H9 (cell line): Measurements from ENCODE around the gene CERS6. TPM values are rescaled to one million over a fixed set of nuclear protein-coding genes. Genes with fewer than 3 reads are reported as not detected.

ENCODE experiments used
- DNase-seq: peaks from one replicate; pipeline ENCODE4 v3.0.0-alpha.2; 2017
- H2AFZ ChIP-seq: one replicate; pipeline ENCODE4 v1.6.1; 2013; ENCODE audit warnings: mild to moderate bottlenecking, low read length, control low read depth, moderate library complexity
- H2AK5ac ChIP-seq: 2 replicates; pipeline ENCODE4 v1.6.1; 2013; ENCODE audit warnings: low read length, control low read depth, mixed read lengths; ENCODE audit not compliant: insufficient read length
- H2BK120ac ChIP-seq: one replicate; pipeline ENCODE4 v1.6.1; 2013; ENCODE audit warnings: low read depth, mild to moderate bottlenecking, low read length, control low read depth, inconsistent platforms; ENCODE audit not compliant: poor library complexity, severe bottlenecking
- H2BK12ac ChIP-seq: 2 replicates; pipeline ENCODE4 v1.6.1; 2013; ENCODE audit warnings: low read length, control low read depth, mixed read lengths, low read depth; ENCODE audit not compliant: insufficient read length
- H2BK15ac ChIP-seq: 2 replicates; pipeline ENCODE4 v1.6.1; 2013; ENCODE audit warnings: low read depth, low read length, control low read depth
- H2BK20ac ChIP-seq: one replicate; pipeline ENCODE4 v1.6.1; 2013; ENCODE audit warnings: low read depth, mild to moderate bottlenecking, low read length, control low read depth, inconsistent platforms; ENCODE audit not compliant: poor library complexity, severe bottlenecking
- H2BK5ac ChIP-seq: 2 replicates; pipeline ENCODE4 v1.6.1; 2013; ENCODE audit warnings: low read length, control low read depth, mixed read lengths; ENCODE audit not compliant: insufficient read length
- H3K14ac ChIP-seq: 2 replicates; pipeline ENCODE4 v1.6.1; 2013; ENCODE audit warnings: low read length, control low read depth; ENCODE audit not compliant: insufficient read depth
- H3K18ac ChIP-seq: 2 replicates; pipeline ENCODE4 v1.6.1; 2013; ENCODE audit warnings: low read depth, mild to moderate bottlenecking, mixed read lengths, low read length, control low read depth; ENCODE audit not compliant: insufficient read length
- H3K23ac ChIP-seq: 2 replicates; pipeline ENCODE4 v1.6.1; 2013; ENCODE audit warnings: low read length, control low read depth, mixed read lengths, low read depth; ENCODE audit not compliant: insufficient read length
- H3K23me2 ChIP-seq: 2 replicates; pipeline ENCODE4 v1.6.1; 2013; ENCODE audit warnings: low read depth, mild to moderate bottlenecking, mixed read lengths, low read length, control low read depth; ENCODE audit not compliant: insufficient read length, poor library complexity, severe bottlenecking
- H3K27ac ChIP-seq: 2 replicates; pipeline ENCODE4 v1.5.1; 2013; ENCODE audit warnings: low read length, control low read depth, mixed read lengths, low read depth; ENCODE audit not compliant: insufficient read length
- H3K27me3 ChIP-seq: 2 replicates; pipeline ENCODE4 v1.6.1; 2013; ENCODE audit warnings: low read length, control low read depth, inconsistent platforms; ENCODE audit not compliant: insufficient read depth
- H3K4ac ChIP-seq: 2 replicates; pipeline ENCODE4 v1.6.1; 2013; ENCODE audit warnings: low read depth, mild to moderate bottlenecking, control low read depth, inconsistent platforms, low read length, moderate library complexity
- H3K4me1 ChIP-seq: 2 replicates; pipeline ENCODE4 v1.6.1; 2013; ENCODE audit warnings: low read length, control low read depth, inconsistent platforms; ENCODE audit not compliant: insufficient read depth
- H3K4me2 ChIP-seq: 2 replicates; pipeline ENCODE4 v1.6.1; 2013; ENCODE audit warnings: low read length, control low read depth, mixed read lengths; ENCODE audit not compliant: insufficient read length, insufficient read depth
- H3K56ac ChIP-seq: 2 replicates; pipeline ENCODE4 v1.6.1; 2013; ENCODE audit warnings: low read depth, mild to moderate bottlenecking, mixed read lengths, low read length, control low read depth; ENCODE audit not compliant: insufficient read length
- H3K79me1 ChIP-seq: 2 replicates; pipeline ENCODE4 v1.6.1; 2013; ENCODE audit warnings: low read depth, mild to moderate bottlenecking, moderate library complexity, low read length, control low read depth, inconsistent platforms; ENCODE audit not compliant: insufficient read depth, poor library complexity, severe bottlenecking
- H3K79me2 ChIP-seq: 2 replicates; pipeline ENCODE4 v1.6.1; 2013; ENCODE audit warnings: low read length, control low read depth, inconsistent platforms; ENCODE audit not compliant: insufficient read depth
- H3K9ac ChIP-seq: 2 replicates; pipeline ENCODE4 v1.6.1; 2013; ENCODE audit warnings: low read length, control low read depth, mixed read lengths; ENCODE audit not compliant: insufficient read length; ENCODE audit errors: extremely low read depth
- H3K9me3 ChIP-seq: one replicate; pipeline ENCODE4 v1.6.1; 2013; ENCODE audit warnings: low read depth, low read length, inconsistent platforms; ENCODE audit not compliant: control insufficient read depth
- H3T11ph ChIP-seq: one replicate; pipeline ENCODE4 v1.6.1; 2013; ENCODE audit warnings: mild to moderate bottlenecking, low read length, control low read depth, inconsistent platforms
- H4K20me1 ChIP-seq: one replicate; pipeline ENCODE4 v1.6.1; 2013; ENCODE audit not compliant: control insufficient read depth, insufficient read length, insufficient read depth
- H4K5ac ChIP-seq: 2 replicates; pipeline ENCODE4 v1.6.1; 2013; ENCODE audit warnings: low read depth, mild to moderate bottlenecking, mixed read lengths, low read length, control low read depth; ENCODE audit not compliant: insufficient read length
- H4K8ac ChIP-seq: replicated peaks from 2 replicates; pipeline ENCODE4 v1.6.1; 2013; ENCODE audit warnings: low read length, control low read depth, mixed read lengths, low read depth; ENCODE audit not compliant: insufficient read length
- H4K91ac ChIP-seq: 2 replicates; pipeline ENCODE4 v1.6.1; 2013; ENCODE audit warnings: low read depth, mild to moderate bottlenecking, moderate library complexity, mixed read lengths, low read length, control low read depth; ENCODE audit not compliant: insufficient read length
- H3K27ac Mint-ChIP-seq, 3 experiments: 2 replicates in 2 of 3; 3 replicates in 1 of 3; pipeline ENCODE4 v1.8.0; 2020 to 2021; ENCODE audit warnings: mixed read lengths in 3 of 3, mild to moderate bottlenecking in 1 of 3, moderate library complexity in 1 of 3
- H3K27me3 Mint-ChIP-seq: 2 replicates; pipeline ENCODE4 v1.8.0; 2021; ENCODE audit warnings: low read depth, mild to moderate bottlenecking, moderate library complexity, mixed read lengths
- H3K36me3 Mint-ChIP-seq, 3 experiments: 2 replicates in 2 of 3; 3 replicates in 1 of 3; pipeline ENCODE4 v1.8.0; 2020 to 2021; ENCODE audit warnings: low read depth in 3 of 3, mixed read lengths in 3 of 3; ENCODE audit not compliant: insufficient read depth in 1 of 3
- H3K4me1 Mint-ChIP-seq, 2 experiments: 2 replicates each; pipeline ENCODE4 v1.8.0; 2020; ENCODE audit warnings: mixed read lengths in 2 of 2
- H3K4me3 Mint-ChIP-seq, 2 experiments: 2 replicates in 1 of 2; 3 replicates in 1 of 2; pipeline ENCODE4 v1.8.0; 2020 to 2021; ENCODE audit warnings: mild to moderate bottlenecking in 2 of 2, mixed read lengths in 2 of 2, moderate library complexity in 1 of 2
- H3K9me3 Mint-ChIP-seq, 2 experiments: 2 replicates in 1 of 2; 3 replicates in 1 of 2; pipeline ENCODE4 v1.8.0; 2020; ENCODE audit warnings: mild to moderate bottlenecking in 2 of 2, mixed read lengths in 2 of 2, moderate library complexity in 1 of 2
- CTCF ChIP-seq: fragments of 200-600 bp; sonication (generic); conservative IDR thresholded peaks from 3 replicates; pipeline ENCODE4 v1.8.0; 2021; ENCODE audit warnings: antibody characterized with exemption, mild to moderate bottlenecking
- WGBS: extraction: QIAGEN DNeasy Blood & Tissue Kit; methylation state at CpG from one replicate; pipeline ENCODE4 v1.1.7; 2013; ENCODE audit warnings: missing lambda C conversion rate, low lambda C conversion rate, mixed read lengths; ENCODE audit not compliant: insufficient read length; ENCODE audit errors: extremely low coverage; 5-methylcytosine and 5-hydroxymethylcytosine counted together
- total RNA-seq: library from RNA; stranded (reverse); gene quantifications from 2 replicates; pipeline ENCODE4 v1.2.1, GENCODE V29; 2021

Gene CERS6
- total RNA-seq, 1 experiment from 2014 or later: 17.7 TPM

- H3K18ac ChIP-seq: no peak overlapping the region
- no peak overlapping the region for H4K5ac ChIP-seq
- no peak for TF ChIP-seq CTCF
- no peaks in the 10 kb centered on the region for H3K79me1 ChIP-seq
- no peaks in the 10 kb centered on the region for H3K79me2 ChIP-seq
- DNase-seq: peak; percentile 59
- H3K4me2 ChIP-seq: no peak overlapping the region
- Mint-ChIP-seq H3K36me3 (no peaks in the 10 kb centered on the region), H3K27ac (peak overlapping the region in 2 of 3 experiments; percentile 15 to 71; a peak in 3 of 7 replicates), H3K4me1 (peaks cover 42 to 49% of the 10 kb centered on the region in 2 experiments), H3K27me3 (no peaks in the 10 kb centered on the region), H3K4me3 (no peak overlapping the region; a peak in 1 of 5 replicates), H3K9me3 (no peaks in the 10 kb centered on the region; a peak in 1 of 5 replicates)
- H3K23me2 ChIP-seq: no peaks in the 10 kb centered on the region
- no peak overlapping the region for H3T11ph ChIP-seq
- no peak overlapping the region for H2BK12ac ChIP-seq
- no peak overlapping the region for H3K56ac ChIP-seq
- no peak overlapping the region for H2BK20ac ChIP-seq
- no peaks in the 10 kb centered on the region for H3K27me3 ChIP-seq
- H3K9me3 ChIP-seq: no peaks in the 10 kb centered on the region
- H3K27ac ChIP-seq: no peak overlapping the region
- H4K8ac ChIP-seq: no peak overlapping the region
- no peak overlapping the region for H3K9ac ChIP-seq
- no peak overlapping the region for H2AK5ac ChIP-seq
- H2AFZ ChIP-seq: no peak overlapping the region
- H2BK15ac ChIP-seq: no peak overlapping the region
- H3K4ac ChIP-seq: no peak overlapping the region
- no CpG with 5 or more reads among the region's 9 CpGs for WGBS
- H4K20me1 ChIP-seq: no peaks in the 10 kb centered on the region
- H3K14ac ChIP-seq: no peak overlapping the region
- H2BK5ac ChIP-seq: no peak overlapping the region
- H4K91ac ChIP-seq: no peak overlapping the region
- H2BK120ac ChIP-seq: no peak overlapping the region
- peaks cover 3% of the 10 kb centered on the region; the same call in 1 of the 2 replicates for H3K4me1 ChIP-seq
- H3K23ac ChIP-seq: no peak overlapping the region
Observed at GRCh38 chr2:168660870-168661862, 205.1 kb downstream of the CERS6 start.
